Measurements from ENCODE around the gene ITPR2. TPM values are rescaled to one million over a fixed set of nuclear protein-coding genes. Genes with fewer than 3 reads are reported as not detected.

ITPR2 gene
- total RNA-seq, 3 donors from 2014 or later (not counting 1 experiment from before 2014, with no cell fraction given) = 59.1 to 70.7 (median 68.2) TPM

DNA sequence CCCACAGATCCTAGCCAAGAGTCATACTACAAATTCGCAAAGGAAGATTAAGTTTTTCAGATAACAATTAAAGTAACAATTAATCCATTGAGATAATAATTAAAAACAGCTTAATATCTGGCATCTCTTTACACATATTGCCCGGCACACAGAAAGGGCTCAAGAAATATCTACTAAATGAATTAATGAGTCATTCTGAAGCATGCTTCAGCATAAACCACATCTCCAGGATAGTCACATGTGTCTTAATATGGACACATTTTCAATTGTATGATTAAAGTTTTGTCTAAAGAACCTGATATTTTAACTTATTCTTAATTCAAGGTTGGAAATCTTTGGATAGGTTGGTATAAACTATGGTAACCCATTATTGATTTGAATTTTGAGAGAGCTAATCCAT, 9.6 kb downstream of the ITPR2 start:
- 100% methylated on average over 1 of the region's 2 CpGs for WGBS (ENCODE audit: insufficient coverage)

DNA sequence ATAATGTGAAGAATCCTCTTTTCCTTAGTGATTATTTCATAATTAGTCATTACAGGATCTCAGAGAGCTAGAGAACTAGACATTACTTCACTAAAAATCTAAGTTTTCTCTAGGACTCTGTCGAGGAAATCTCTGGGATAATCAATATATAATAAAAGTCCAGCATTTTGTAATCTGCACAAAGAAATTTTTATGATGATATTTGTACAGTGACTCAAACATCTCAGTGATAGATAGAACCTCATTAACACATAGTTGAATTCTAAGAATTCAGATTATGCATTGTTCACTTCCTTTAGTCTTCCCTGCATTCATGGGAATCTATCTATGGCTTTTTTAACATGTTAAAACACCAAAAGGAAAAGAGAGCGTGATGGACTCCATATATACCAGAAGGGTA, 11.0 kb downstream of the ITPR2 start:
- Mint-ChIP-seq H3K36me3 (no peaks in the 10 kb centered on the region), H3K4me1 (peaks cover 32 to 40% of the 10 kb centered on the region in 2 donors), H3K27ac (no peak overlapping the region), H3K9me3 (no peaks in the 10 kb centered on the region), H3K4me3 (no peak overlapping the region), H3K27me3 (ENCODE audit: low read depth in 2 of 2) (no peaks in the 10 kb centered on the region)
- no peaks in the 10 kb centered on the region for H3K36me3 ChIP-seq (ENCODE audit: control insufficient read depth, insufficient read depth, low read length)
- DNase-seq = no peak
- no peaks in the 10 kb centered on the region for H3K4me1 ChIP-seq (ENCODE audit: control insufficient read depth, insufficient read depth, low read length)
- WGBS (ENCODE audit: insufficient coverage) = no CpG with 5 or more reads among the region's 2 CpGs
- H3K27me3 ChIP-seq (ENCODE audit: control insufficient read depth, insufficient read depth, low read length) = no peaks in the 10 kb centered on the region
- no peak for ATAC-seq
- intact Hi-C loops (cut with micrococcal nuclease) = no loop called here
- no peak for TF ChIP-seq CTCF (IDR thresholded peaks at IDR 0.05)
- no peaks in the 10 kb centered on the region for H3K9me3 ChIP-seq (ENCODE audit: control insufficient read depth, insufficient read depth, low read length)
- no peak overlapping the region for H3K27ac ChIP-seq (ENCODE audit: low read length)
- no peak overlapping the region for H3K4me3 ChIP-seq (ENCODE audit: low read length)

More for the DNA sequence above, 9.6 kb downstream of the ITPR2 start:
- peaks cover 39 to 42% of the 10 kb centered on the region in 2 donors for H3K4me1 Mint-ChIP-seq
- Histone ChIP-seq H3K4me3 (ENCODE audit: low read length) (no peak overlapping the region), H3K4me1 (ENCODE audit: control insufficient read depth, insufficient read depth, low read length) (no peaks in the 10 kb centered on the region), H3K27me3 (ENCODE audit: control insufficient read depth, insufficient read depth, low read length) (no peaks in the 10 kb centered on the region), H3K36me3 (ENCODE audit: control insufficient read depth, insufficient read depth, low read length) (no peaks in the 10 kb centered on the region), H3K27ac (ENCODE audit: low read length) (no peak overlapping the region), H3K9me3 (ENCODE audit: control insufficient read depth, insufficient read depth, low read length) (no peaks in the 10 kb centered on the region)
- no peak overlapping the region for H3K4me3 Mint-ChIP-seq
- DNase-seq (no peak), ATAC-seq (no peak)
- intact Hi-C loops (cut with micrococcal nuclease) = no loop called here
- H3K9me3 Mint-ChIP-seq = no peaks in the 10 kb centered on the region
- no peak for TF ChIP-seq CTCF (IDR thresholded peaks at IDR 0.05)
- H3K27ac Mint-ChIP-seq = no peak overlapping the region
- H3K27me3 Mint-ChIP-seq (ENCODE audit: low read depth in 2 of 2) = no peaks in the 10 kb centered on the region
- no peaks in the 10 kb centered on the region for H3K36me3 Mint-ChIP-seq

DNA sequence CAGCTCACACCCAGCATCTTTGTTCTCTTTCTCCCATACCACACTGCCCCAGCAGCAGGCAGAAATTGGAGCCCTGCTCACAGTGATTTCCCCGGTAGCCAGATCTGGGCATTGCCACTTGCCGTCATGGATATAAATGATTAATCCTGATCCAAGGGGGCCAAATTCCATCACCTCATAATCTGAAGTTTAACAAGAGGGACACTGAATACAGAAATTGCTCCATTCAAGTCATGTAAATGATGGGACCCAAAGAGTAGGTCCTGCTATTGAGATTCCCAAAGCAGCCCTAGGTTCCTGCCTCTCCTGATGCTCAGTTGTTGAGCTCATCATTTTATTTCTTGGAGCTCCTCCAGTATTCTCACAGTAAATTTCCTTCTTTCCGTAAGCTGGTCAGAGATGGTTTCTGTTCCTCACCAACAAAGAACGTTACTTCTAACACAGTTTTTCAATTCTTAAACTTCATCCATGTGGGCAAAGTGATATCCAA, 11.7 kb downstream of the ITPR2 start:
- TF ChIP-seq CTCF (IDR thresholded peaks at IDR 0.05) = no peak
- H3K36me3 ChIP-seq (ENCODE audit: control insufficient read depth, insufficient read depth, low read length) = no peaks in the 10 kb centered on the region
- WGBS (ENCODE audit: insufficient coverage) = 83% methylated on average over 4 of the region's 4 CpGs
- H3K4me3 Mint-ChIP-seq = no peak overlapping the region
- H3K27ac Mint-ChIP-seq = no peak overlapping the region
- H3K4me3 ChIP-seq (ENCODE audit: low read length) = no peak overlapping the region
- no peaks in the 10 kb centered on the region for H3K27me3 Mint-ChIP-seq (ENCODE audit: low read depth in 2 of 2)
- no peak overlapping the region for H3K27ac ChIP-seq (ENCODE audit: low read length)
- H3K4me1 Mint-ChIP-seq = peaks cover 32 to 38% of the 10 kb centered on the region in 2 donors
- intact Hi-C loops (cut with micrococcal nuclease) = no loop called here
- H3K36me3 Mint-ChIP-seq = no peaks in the 10 kb centered on the region
- H3K4me1 ChIP-seq (ENCODE audit: control insufficient read depth, insufficient read depth, low read length) = no peaks in the 10 kb centered on the region
- ATAC-seq (no peak), DNase-seq (no peak)
- no peaks in the 10 kb centered on the region for H3K9me3 ChIP-seq (ENCODE audit: control insufficient read depth, insufficient read depth, low read length)
- H3K27me3 ChIP-seq (ENCODE audit: control insufficient read depth, insufficient read depth, low read length) = no peaks in the 10 kb centered on the region
- H3K9me3 Mint-ChIP-seq = no peaks in the 10 kb centered on the region

- intact Hi-C loops (cut with micrococcal nuclease) = no loop called here
- no peaks in the 10 kb centered on the region for H3K9me3 Mint-ChIP-seq
These were observed 14.4 kb downstream of the ITPR2 start for GRCh38 chr12:26818636-26819035.

More at GRCh38 chr12:26818636-26819035, 14.4 kb downstream of the ITPR2 start:
- Mint-ChIP-seq H3K36me3 (no peaks in the 10 kb centered on the region), H3K4me3 (no peak overlapping the region), H3K4me1 (peaks cover 24 to 27% of the 10 kb centered on the region in 2 donors), H3K27ac (no peak overlapping the region), H3K27me3 (ENCODE audit: low read depth in 2 of 2) (no peaks in the 10 kb centered on the region)
- Histone ChIP-seq H3K27ac (ENCODE audit: low read length) (no peak overlapping the region), H3K4me3 (ENCODE audit: low read length) (no peak overlapping the region), H3K27me3 (ENCODE audit: control insufficient read depth, insufficient read depth, low read length) (no peaks in the 10 kb centered on the region), H3K9me3 (ENCODE audit: control insufficient read depth, insufficient read depth, low read length) (no peaks in the 10 kb centered on the region), H3K36me3 (ENCODE audit: control insufficient read depth, insufficient read depth, low read length) (no peaks in the 10 kb centered on the region), H3K4me1 (ENCODE audit: control insufficient read depth, insufficient read depth, low read length) (no peaks in the 10 kb centered on the region)
- no peak for TF ChIP-seq CTCF (IDR thresholded peaks at IDR 0.05)
- WGBS (ENCODE audit: insufficient coverage) = 100% methylated on average over 1 of the region's 2 CpGs
- DNase-seq (no peak), ATAC-seq (no peak)
